GM12864 (cell line): ENCODE data around the gene BCAS3.

Experiments used
- DNase-seq: peaks from one replicate; pipeline ENCODE4 v3.0.0-alpha.2; 2011; ENCODE audit warnings: low read depth
- H3K4me3 ChIP-seq: 2 replicates; pipeline ENCODE4 v1.5.1; 2011; ENCODE audit warnings: mild to moderate bottlenecking, low read depth, low read length, control low read depth
- TF ChIP-seq, protein P1 (sequence below): IDR thresholded peaks from 2 replicates; pipeline ENCODE4 v1.5.1; 2011; ENCODE audit warnings: low read depth, mild to moderate bottlenecking, moderate library complexity, low read length, control low read depth, inconsistent platforms; ENCODE audit errors: missing control alignments

The BCAS3 gene

GRCh38 chr17:61201211-61201610 lies 523.6 kb downstream of the BCAS3 start:
- H3K4me3 ChIP-seq = no peak overlapping the region
- TF ChIP-seq, protein P1, sequence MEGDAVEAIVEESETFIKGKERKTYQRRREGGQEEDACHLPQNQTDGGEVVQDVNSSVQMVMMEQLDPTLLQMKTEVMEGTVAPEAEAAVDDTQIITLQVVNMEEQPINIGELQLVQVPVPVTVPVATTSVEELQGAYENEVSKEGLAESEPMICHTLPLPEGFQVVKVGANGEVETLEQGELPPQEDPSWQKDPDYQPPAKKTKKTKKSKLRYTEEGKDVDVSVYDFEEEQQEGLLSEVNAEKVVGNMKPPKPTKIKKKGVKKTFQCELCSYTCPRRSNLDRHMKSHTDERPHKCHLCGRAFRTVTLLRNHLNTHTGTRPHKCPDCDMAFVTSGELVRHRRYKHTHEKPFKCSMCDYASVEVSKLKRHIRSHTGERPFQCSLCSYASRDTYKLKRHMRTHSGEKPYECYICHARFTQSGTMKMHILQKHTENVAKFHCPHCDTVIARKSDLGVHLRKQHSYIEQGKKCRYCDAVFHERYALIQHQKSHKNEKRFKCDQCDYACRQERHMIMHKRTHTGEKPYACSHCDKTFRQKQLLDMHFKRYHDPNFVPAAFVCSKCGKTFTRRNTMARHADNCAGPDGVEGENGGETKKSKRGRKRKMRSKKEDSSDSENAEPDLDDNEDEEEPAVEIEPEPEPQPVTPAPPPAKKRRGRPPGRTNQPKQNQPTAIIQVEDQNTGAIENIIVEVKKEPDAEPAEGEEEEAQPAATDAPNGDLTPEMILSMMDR = no peak

GRCh38 chr17:61202564-61202963 lies 524.9 kb downstream of the BCAS3 start:
- TF ChIP-seq, protein P1 = no peak
- DNase-seq = no peak
- no peak overlapping the region for H3K4me3 ChIP-seq

More at GRCh38 chr17:61201211-61201610, 523.6 kb downstream of the BCAS3 start:
- DNase-seq = no peak

DNA sequence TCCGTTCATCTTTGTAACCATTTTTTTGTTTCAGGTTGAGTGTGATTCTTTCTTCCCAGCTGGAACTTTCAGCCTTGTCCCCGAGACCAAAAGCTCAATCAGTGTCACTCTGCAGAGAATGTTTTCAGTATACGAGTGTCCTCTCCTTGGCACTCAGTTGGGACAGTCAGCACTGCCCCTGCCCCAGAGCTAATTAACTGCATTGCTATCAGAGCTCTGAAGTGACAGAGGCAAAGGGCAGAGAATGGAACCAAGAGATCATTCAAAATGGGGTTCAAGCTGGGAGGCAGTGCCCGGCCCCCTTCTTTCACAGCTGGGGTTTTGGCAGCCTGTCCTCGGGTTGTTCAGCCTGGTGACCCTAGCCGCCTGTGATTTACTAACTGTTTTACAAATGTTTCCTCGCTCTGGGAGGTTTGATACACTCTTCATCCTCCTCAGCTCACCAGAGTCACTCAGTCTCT lies 526.0 kb downstream of the BCAS3 start:
- no peak overlapping the region for H3K4me3 ChIP-seq
- no peak for DNase-seq
- TF ChIP-seq, protein P1 = no peak

DNA sequence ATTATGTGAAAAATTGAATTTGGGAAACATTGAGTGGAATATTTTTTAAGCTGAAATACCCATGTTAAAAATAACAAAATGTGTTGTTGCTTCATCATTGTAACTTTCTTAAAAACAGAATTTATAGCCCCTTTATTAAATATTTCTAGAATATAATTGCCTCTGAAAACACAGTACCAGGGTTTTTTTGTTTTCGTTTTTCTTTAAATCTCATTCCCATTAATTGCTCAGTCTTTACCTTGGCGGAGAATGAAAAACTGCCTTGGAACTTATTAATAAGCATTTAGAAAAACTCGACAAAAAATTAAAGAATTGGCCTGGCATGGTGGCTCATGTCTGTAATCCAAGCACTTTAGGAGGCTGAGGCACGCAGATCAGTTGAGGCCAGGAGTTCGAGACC lies 526.8 kb downstream of the BCAS3 start:
- TF ChIP-seq, protein P1 = no peak
- no peak for DNase-seq
- H3K4me3 ChIP-seq = no peak overlapping the region

- no peak overlapping the region for H3K4me3 ChIP-seq
- TF ChIP-seq, protein P1 = no peak
- DNase-seq = no peak
Observed at GRCh38 chr17:61205401-61205800, 527.8 kb downstream of the BCAS3 start.

GRCh38 chr17:61205931-61206330 lies 528.3 kb downstream of the BCAS3 start:
- no peak for DNase-seq
- TF ChIP-seq, protein P1 = no peak
- H3K4me3 ChIP-seq = no peak overlapping the region

- H3K4me3 ChIP-seq = no peak overlapping the region
- no peak for DNase-seq
- TF ChIP-seq, protein P1 = no peak
Observed at GRCh38 chr17:61206922-61207321, 529.3 kb downstream of the BCAS3 start.
